Measurements from ENCODE around the gene FBN1.

Gene FBN1

DNA sequence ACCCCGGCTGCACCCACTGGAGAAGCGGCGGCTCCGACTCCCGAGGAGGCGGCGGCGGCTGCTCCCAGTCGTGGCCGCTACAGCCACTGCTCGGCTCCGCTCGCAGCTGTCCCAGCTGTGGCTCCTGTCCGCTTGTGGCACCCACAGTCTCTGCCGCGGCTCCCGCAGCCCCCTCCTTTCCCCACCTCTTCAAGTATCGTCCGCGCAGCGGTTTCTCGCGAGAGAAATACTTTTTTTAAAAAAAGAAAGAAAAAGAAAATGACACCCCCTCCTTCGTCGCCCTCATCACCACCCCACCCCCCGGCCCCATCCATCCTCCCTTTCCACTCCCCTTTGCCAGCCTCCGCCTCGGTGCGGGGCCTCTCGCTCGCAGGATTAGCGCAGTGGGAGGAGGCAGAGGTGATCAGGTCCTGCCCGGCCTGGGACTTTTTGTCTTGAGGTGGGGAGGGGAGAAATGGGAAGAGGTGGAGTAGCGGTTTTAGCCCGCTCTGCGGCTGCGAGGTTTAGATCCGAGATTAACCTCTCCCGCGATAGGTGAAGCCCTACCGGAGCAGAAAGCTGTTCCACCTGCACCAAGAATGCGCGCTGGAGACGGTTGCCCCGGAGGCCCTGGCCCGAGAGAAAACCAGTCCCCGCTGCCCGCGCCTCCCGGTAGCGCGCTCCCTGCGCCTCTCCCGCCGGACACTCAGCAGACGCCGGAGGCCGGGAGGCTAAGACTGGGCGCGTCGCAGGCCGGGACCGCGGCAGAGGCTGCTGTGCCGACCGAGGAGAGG lies at the start of gene FBN1:
Gene FBN1 (minus strand): TSS at position 152 of the 773 bp plus-strand sequence. CDS start 940 bp downstream, outside the sequence.
- DNase-seq: no peak

GRCh38 chr15:48693484-48693883 lies 48.0 kb upstream of the FBN1 start:
- no peak for DNase-seq

DNA sequence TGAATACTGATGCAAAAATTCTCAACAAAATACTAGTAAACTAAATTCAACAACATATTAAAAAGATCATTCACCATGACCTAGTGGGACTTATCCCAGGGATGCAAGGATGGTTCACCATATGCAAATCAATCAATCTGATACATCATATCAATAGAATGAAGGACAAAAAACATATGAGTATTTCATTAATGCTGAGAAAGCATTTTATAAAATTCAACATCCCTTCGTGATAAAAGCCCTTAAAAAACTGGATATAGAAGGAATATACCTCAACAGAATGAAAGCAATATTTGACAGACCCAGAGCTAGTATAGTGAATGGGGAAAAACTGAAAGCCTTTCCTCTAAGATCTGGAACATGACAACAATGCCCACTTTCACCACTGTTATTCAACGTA lies 43.0 kb upstream of the FBN1 start:
- no peak for DNase-seq

DNA sequence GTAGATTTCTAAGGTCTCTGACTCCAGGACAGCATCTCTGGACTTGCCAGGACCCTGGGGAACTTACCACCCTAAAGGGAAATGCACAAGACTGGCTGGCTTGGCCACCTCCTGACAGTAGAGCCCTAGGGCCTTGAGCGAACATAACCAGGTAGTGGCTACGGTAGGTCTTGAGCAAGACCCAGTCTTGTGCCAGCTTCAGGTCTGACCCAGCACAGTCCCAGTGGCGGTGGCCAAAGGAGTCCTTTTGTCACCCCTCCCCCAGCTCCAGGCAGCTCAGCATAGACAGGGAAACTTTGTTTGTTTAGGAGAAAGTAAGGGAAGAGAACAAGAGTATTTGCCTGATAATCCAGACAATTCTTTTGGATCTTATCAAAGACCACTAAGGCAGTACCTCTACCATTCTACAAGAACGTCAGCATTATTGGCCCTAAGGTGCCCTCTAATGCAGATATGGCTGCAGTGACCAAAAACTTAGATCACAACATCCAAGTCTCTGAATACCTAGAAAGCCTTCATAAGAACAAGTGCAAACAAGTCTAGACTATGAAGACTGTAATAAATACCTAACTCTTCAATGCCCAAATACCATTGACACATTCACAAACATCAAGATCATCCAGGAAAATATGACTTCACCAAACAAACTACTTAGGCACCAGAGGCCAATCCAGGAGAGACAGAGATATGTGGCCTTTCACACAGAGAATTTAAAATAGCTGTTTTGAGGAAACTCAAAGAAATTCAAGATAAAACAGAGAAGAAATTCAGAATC lies 38.7 kb upstream of the FBN1 start:
- no peak for DNase-seq

DNA sequence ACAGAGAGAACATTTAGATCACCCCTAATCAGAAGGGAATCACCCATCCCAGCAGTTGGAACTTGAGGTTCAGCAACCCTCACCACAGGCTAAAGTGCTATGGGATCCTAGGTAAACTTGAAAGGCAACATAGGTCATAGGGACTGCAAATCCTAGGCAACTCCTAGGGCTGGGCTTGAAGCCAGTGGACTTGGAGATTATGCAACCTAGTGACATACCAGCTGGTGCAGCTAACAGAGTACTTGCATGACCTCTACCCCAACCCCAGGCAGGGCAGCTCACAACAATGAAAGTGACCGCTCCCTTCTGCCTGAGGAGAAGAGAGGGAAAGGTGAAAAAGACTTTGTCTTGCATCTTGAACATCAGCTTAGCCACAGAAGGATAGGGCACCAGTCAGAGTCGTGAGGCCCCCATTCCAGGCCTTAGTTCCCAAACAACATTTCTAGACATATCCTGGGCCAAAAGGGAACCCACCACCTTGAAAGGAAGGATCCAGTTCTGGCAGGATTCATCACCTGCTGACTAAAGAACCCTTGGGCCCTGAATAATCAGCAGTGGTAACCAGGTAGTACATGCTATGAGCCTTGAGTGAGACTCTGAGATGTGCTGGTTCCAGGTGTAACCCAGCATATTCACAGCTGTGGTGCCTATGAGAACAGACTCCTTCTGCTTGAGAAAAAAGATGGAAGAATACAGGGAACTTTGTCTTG lies 37.6 kb upstream of the FBN1 start:
- no peak for DNase-seq

DNA sequence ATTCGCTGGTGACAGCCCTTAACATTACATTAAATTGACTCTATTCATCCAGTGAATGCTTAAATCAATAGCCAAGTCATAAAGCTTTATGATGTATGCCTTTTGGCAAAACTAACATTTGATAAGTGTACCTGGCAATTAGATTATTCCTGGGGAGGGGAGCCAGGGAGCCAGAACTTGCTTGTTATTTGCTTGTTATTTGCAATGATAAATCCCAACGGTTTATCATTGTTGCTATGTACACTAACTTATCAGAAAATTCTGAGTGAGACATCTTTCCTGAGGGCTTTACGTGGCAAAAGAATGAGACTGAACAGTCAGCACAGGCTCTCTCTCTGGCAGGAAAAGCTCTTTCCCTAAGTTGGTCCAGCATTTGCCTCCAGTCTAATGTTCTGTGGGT lies 35.8 kb upstream of the FBN1 start:
- no peak for DNase-seq

- DNase-seq: no peak
Measured at GRCh38 chr15:48680841-48681240, 35.3 kb upstream of the FBN1 start.

DNA sequence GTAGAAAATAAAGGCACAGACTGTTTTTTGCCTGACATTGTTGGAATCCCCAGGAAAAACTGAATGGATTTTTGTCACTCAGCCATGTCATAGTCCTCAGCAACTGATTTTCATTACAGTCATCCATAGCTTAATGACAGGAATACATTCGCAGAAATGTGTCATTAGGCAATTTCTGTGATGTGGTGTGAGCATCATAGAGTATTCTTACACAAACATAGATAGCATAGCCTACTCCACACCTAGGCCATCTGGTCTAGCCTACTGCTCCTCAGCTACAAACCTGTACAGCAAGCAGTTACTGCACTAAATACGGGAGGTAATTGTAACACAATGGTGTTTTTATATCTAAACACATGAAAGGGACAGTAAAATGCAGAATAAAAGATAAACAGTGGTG lies 34.4 kb upstream of the FBN1 start:
- no peak for DNase-seq

- no peak for DNase-seq
Measured at GRCh38 chr15:48678851-48679250, 33.3 kb upstream of the FBN1 start.

- no peak for DNase-seq
Measured at GRCh38 chr15:48677821-48678220, 32.3 kb upstream of the FBN1 start.

DNA sequence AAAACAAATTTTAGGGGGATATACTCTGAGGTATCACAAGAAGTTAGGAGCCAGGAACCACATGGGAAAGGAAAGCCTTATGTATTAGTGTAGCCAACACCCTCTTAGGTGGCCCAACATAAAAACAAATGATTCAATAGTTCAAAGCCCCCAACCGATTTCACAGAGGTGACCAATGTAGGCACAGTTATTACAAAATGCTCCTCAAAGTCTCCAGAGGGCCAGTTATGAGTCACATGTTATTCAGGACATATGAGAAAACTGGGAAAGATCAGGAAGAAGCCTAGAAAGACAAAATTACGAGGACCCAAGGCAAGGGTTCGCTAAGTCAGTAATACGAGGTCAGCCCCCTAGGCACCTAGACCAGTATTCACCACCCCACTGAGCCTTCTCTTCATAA lies 29.9 kb upstream of the FBN1 start:
- DNase-seq: no peak

GRCh38 chr15:48674876-48675275 lies 29.4 kb upstream of the FBN1 start:
- DNase-seq: no peak

DNA sequence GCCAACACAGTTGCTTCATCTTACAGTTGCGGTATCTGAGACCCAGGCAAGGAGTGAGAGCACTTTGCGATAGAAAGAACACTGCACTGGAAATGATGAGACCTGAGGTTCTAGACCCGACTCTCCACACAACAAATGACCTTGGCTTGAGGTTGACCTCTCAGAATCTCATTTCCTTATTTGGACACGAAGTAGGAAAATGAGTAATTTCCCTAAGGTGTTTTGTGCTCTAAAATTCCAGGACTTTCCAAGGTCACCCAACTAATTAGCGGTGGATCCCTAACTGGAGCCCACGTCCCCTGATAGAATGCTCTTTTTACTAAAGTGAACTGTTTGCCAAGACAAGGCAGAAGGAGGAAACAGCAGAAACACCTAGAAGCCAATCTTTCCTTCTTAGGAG lies 26.7 kb upstream of the FBN1 start:
- no peak for DNase-seq

- no peak for DNase-seq
Measured at GRCh38 chr15:48671103-48672022, 25.9 kb upstream of the FBN1 start.

GRCh38 chr15:48667701-48668100 lies 22.2 kb upstream of the FBN1 start:
- no peak for DNase-seq

GRCh38 chr15:48664436-48664835 lies 18.9 kb upstream of the FBN1 start:
- DNase-seq: no peak

DNA sequence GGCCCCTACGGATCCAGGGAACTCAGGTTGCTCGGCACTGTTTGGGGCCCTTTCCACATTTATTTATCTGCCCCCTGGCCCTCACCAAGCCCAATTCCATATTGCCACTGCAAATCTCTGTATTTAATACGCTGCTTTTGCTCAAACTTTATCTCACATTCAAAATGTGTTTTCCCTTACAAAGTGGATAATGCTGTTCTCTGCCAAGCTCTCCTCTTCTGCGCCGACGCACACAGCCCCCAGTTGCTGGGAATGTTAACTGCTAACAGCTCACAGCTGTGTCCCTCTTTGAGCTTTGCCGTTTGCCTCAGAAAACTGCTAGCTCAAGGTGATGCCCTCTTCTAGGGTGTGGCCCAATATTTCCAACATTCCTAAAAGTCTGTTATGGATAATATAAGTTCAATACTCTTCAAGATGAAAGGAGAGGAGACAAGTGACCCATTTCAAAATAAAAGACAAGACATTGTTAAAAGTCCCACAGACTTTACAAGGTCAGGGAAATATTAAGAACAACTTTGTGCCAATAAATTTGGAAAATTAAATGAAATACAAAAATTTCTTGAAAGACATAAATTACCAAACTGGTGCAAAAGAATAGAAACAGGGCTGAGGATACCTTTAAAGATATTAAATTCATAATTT lies 12.6 kb upstream of the FBN1 start:
- DNase-seq: no peak

DNA sequence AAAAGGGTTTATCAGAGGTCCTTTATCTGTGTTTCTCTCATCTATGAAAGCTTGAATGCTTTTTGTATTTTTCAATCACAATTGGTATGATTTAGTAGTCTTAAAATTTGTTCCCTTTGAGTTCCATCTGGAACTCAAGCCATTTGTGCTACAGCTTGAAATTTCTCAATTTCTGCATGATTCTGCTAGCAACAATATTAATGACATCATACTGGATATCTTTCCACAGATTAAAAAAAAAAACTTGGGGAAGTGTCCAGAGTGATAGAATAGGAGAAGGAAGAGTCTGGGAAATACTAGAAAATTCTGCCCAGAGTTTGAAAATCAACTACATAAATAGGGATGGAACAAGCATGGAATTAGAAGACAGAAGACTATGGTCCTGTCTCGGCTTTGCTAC lies 9.3 kb upstream of the FBN1 start:
- no peak for DNase-seq

GRCh38 chr15:48653913-48654670 lies 8.6 kb upstream of the FBN1 start:
- no peak for DNase-seq

DNA sequence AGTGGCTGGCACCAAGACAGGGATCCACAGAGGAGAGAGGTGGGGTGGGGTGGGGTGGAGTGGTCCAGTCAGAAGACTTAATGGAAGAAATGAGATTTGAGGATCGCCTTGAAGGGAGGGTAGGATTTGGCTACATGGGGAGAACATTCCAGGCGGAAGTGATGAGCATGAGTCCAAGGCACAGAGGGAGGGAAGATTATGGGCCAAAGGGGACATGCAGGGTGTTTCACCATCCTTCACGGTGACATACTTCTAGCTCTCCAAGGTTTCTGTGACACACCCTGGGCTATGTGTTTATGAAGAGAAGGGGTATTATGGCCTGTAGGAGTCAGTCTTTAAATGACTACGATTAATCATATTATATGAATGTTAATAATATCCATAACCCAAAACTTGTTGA lies 7.7 kb upstream of the FBN1 start:
- no peak for DNase-seq

GRCh38 chr15:48652510-48653076 lies 7.1 kb upstream of the FBN1 start:
- DNase-seq: no peak

All from activated CD4-positive, CD25-positive, alpha-beta regulatory T cell (primary cell).